Measurements from ENCODE around the gene MEF2B.
A peak's percentile ranks its signal among the peaks of the same experiment; 100 is the strongest.

The MEF2B gene

GRCh38 chr19:19170053-19170872 is at the start of gene MEF2B:
Gene MEF2B, minus strand, starts transcription at chr19:19170263. Its CDS starts 19,528 bp downstream, at chr19:19150735.
- DNase-seq = peak; percentile 71

- no peak for DNase-seq
These were observed 48.8 kb upstream of the MEF2B start for GRCh38 chr19:19218911-19219310.

- no peak for DNase-seq
These were observed 47.0 kb upstream of the MEF2B start for GRCh38 chr19:19217099-19217498.

GRCh38 chr19:19215792-19216191 is 45.7 kb upstream of the MEF2B start:
- no peak for DNase-seq

GRCh38 chr19:19214892-19215291 is 44.8 kb upstream of the MEF2B start:
- DNase-seq = no peak

- DNase-seq = no peak
These were observed 44.1 kb upstream of the MEF2B start for GRCh38 chr19:19214159-19214490.

- DNase-seq = no peak
These were observed 43.5 kb upstream of the MEF2B start for GRCh38 chr19:19213426-19214158.

GRCh38 chr19:19212916-19213315 is 42.9 kb upstream of the MEF2B start:
- DNase-seq = no peak

- no peak for DNase-seq
These were observed 41.7 kb upstream of the MEF2B start, which contains the start of gene NCAN for GRCh38 chr19:19211499-19212420. Gene NCAN, plus strand, starts transcription at chr19:19211958. Its CDS starts 4,996 bp downstream, at chr19:19216954.

- no peak for DNase-seq
These were observed 39.3 kb upstream of the MEF2B start for GRCh38 chr19:19209372-19209771.

GRCh38 chr19:19207637-19208572 is 37.8 kb upstream of the MEF2B start:
- DNase-seq = no peak

GRCh38 chr19:19206938-19207337 is 36.9 kb upstream of the MEF2B start:
- DNase-seq = no peak

GRCh38 chr19:19205416-19206410 is 35.6 kb upstream of the MEF2B start:
- DNase-seq = no peak

- DNase-seq = no peak
These were observed 34.1 kb upstream of the MEF2B start for GRCh38 chr19:19204181-19204580.

GRCh38 chr19:19203012-19203856 is 33.2 kb upstream of the MEF2B start, which contains the start of gene NR2C2AP:
Gene NR2C2AP, minus strand, starts transcription at chr19:19203414. Its CDS starts 354 bp downstream, at chr19:19203060.
- DNase-seq = peak; percentile 80

GRCh38 chr19:19202707-19203011 is 32.6 kb upstream of the MEF2B start:
- no peak for DNase-seq

GRCh38 chr19:19201697-19202630 is 31.9 kb upstream of the MEF2B start:
- DNase-seq = no peak

GRCh38 chr19:19193926-19194325 is 23.9 kb upstream of the MEF2B start:
- no peak for DNase-seq
